ENCODE measurements around the gene SHC3. TPM values are rescaled to one million over a fixed set of nuclear protein-coding genes. Genes with fewer than 3 reads are reported as not detected.

SHC3 gene
- total RNA-seq, 2 experiments from 2014 or later, result 0.03 TPM; not detected in 1

DNA sequence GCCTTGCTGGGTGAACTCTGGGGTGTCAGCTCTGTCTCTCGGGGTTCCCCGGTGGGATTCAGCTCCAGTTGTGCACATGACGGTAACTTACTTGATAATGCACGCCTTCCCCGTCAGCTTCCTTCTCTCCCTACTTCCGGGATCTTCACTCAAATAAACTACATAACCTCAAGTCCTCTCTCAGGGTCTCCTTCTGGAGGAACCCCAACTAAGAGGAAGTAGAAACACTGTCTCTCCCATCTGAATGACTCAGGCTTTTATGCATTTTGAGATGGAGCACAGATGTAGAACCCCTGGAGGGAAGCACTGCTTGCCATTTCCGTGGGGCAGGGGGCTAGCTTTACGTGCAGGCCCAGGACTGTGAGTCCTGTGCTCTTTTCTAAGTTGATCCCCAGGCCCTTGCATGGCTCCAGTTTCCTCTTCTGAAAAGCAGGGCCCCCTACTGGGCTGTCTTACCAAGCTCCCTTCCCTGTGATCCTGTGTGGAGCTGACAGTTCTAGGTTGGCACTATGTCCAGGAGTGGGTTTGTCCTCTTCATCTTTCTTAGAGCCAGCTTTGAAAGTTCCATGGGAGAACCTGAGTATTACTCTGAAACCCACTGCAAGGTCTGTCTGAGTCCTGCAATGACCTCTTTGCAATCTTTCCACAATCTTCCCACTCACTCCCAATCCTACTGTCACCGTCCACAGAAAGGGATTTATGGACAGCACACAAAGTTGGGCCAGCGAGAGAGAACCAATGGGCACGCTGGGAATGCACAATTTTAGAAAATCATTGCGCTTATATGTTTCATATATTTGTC is 169.7 kb downstream of the SHC3 start:
- Histone ChIP-seq H4K20me1 (ENCODE audit: insufficient read depth, low read length) (no peaks in the 10 kb centered on the region), H3K9me3 (ENCODE audit: low read length) (no peaks in the 10 kb centered on the region), H3K9me2 (ENCODE audit: insufficient read depth, low read length) (no peaks in the 10 kb centered on the region), H3K79me2 (ENCODE audit: insufficient read depth, low read depth, low read length) (no peaks in the 10 kb centered on the region), H3K4me3 (ENCODE audit: low read depth, low read length, poor library complexity, severe bottlenecking) (no peak overlapping the region), H3K4me1 (ENCODE audit: insufficient read depth, low read length, poor library complexity, severe bottlenecking) (peaks cover 8% of the 10 kb centered on the region), H3K4me2 (ENCODE audit: low read length) (no peak overlapping the region), H3K36me3 (ENCODE audit: insufficient read depth, low read length) (no peaks in the 10 kb centered on the region), H3K27ac (ENCODE audit: low read depth, low read length, poor library complexity, severe bottlenecking) (no peak overlapping the region), H2AFZ (ENCODE audit: low read length) (peak overlapping the region; percentile 83)
- BruUV-seq (replicated peaks), result no TSS peak
- ChIA-PET CTCF (ENCODE audit: unreplicated experiment) (no interaction called here), POLR2A (no interaction called here)
- TF ChIP-seq, protein P1, sequence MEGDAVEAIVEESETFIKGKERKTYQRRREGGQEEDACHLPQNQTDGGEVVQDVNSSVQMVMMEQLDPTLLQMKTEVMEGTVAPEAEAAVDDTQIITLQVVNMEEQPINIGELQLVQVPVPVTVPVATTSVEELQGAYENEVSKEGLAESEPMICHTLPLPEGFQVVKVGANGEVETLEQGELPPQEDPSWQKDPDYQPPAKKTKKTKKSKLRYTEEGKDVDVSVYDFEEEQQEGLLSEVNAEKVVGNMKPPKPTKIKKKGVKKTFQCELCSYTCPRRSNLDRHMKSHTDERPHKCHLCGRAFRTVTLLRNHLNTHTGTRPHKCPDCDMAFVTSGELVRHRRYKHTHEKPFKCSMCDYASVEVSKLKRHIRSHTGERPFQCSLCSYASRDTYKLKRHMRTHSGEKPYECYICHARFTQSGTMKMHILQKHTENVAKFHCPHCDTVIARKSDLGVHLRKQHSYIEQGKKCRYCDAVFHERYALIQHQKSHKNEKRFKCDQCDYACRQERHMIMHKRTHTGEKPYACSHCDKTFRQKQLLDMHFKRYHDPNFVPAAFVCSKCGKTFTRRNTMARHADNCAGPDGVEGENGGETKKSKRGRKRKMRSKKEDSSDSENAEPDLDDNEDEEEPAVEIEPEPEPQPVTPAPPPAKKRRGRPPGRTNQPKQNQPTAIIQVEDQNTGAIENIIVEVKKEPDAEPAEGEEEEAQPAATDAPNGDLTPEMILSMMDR (conservative IDR thresholded peaks at IDR 0.05; ENCODE audit: low read length), result peak; percentile 53; the same call in 1 of the 2 replicates
- no peak for TF ChIP-seq EZH2phosphoT487 (IDR thresholded peaks at IDR 0.05; ENCODE audit: borderline replicate concordance, low read depth, low read length)
- peak; percentile 8 for DNase-seq (ENCODE audit: low spot score)
- intact Hi-C loops (cut with micrococcal nuclease; ENCODE audit: unreplicated experiment), result no loop called here

DNA sequence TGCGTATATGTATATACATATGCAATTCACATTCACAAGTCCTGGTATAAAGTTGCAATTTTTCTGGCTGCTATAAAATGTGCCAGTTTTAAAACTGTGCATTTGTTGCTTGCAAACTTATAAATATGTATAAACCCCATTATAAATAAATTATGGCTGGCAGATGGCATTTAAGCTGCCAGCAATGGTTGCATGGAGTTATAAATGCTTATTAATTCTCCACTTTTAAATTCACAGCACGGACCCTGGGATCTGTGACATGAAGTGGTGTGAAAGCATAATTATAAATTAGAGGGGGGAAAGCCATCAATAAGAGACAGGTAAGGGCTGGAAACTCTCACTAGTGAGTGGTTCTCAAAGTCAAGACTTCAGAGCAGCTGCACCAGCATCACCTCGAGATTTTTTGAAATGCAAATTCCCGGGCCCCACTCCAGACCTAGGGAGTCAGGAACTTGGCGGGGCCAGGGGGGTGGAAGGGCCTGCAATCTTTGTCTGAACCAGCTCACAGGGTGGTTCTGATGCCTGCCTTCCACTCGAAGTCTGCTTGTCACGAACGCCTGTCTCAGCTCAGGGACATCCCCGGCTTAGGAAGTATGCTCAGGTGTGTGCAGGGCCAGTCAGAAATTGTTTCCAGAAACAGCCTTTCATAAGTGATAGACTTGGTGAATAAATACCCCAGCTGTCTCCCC is 170.4 kb downstream of the SHC3 start:
- no peaks in the 10 kb centered on the region for H3K79me2 ChIP-seq (ENCODE audit: insufficient read depth, low read depth, low read length)
- peak overlapping the region; percentile 83 for H2AFZ ChIP-seq (ENCODE audit: low read length)
- H3K27ac ChIP-seq (ENCODE audit: low read depth, low read length, poor library complexity, severe bottlenecking), result no peak overlapping the region
- DNase-seq (ENCODE audit: low spot score), result no peak
- H3K4me3 ChIP-seq (ENCODE audit: low read depth, low read length, poor library complexity, severe bottlenecking), result no peak overlapping the region
- TF ChIP-seq, protein P1 (conservative IDR thresholded peaks at IDR 0.05; ENCODE audit: low read length), result no peak
- TF ChIP-seq EZH2phosphoT487 (IDR thresholded peaks at IDR 0.05; ENCODE audit: borderline replicate concordance, low read depth, low read length), result no peak
- CTCF ChIA-PET (ENCODE audit: unreplicated experiment), result no interaction called here
- H3K9me2 ChIP-seq (ENCODE audit: insufficient read depth, low read length), result no peaks in the 10 kb centered on the region
- H3K4me1 ChIP-seq (ENCODE audit: insufficient read depth, low read length, poor library complexity, severe bottlenecking), result peaks cover 8% of the 10 kb centered on the region
- H3K4me2 ChIP-seq (ENCODE audit: low read length), result no peak overlapping the region
- BruUV-seq (replicated peaks), result no TSS peak
- H4K20me1 ChIP-seq (ENCODE audit: insufficient read depth, low read length), result no peaks in the 10 kb centered on the region
- POLR2A ChIA-PET, result no interaction called here
- intact Hi-C loops (cut with micrococcal nuclease; ENCODE audit: unreplicated experiment), result no loop called here
- H3K9me3 ChIP-seq (ENCODE audit: low read length), result no peaks in the 10 kb centered on the region
- H3K36me3 ChIP-seq (ENCODE audit: insufficient read depth, low read length), result no peaks in the 10 kb centered on the region
